Vagina (tissue), 2 donors: ENCODE measurements around the gene FAM131C. TPM values are rescaled to one million over a fixed set of nuclear protein-coding genes. Genes with fewer than 3 reads are reported as not detected.

ENCODE experiments used
- DNase-seq, 2 donors: peaks; one replicate each; pipeline ENCODE4 v3.0.0-alpha.2; 2017; ENCODE audit errors: extremely low spot score in 2 of 2
- H3K27ac ChIP-seq: fragments of 200-600 bp; sonication (generic); one replicate; pipeline ENCODE4 v1.5.1; 2019
- H3K27me3 ChIP-seq: fragments of 200-600 bp; sonication (generic); one replicate; pipeline ENCODE4 v1.5.1; 2019
- H3K36me3 ChIP-seq, 2 donors: fragments of 200-600 bp; sonication (generic); one replicate each; pipeline ENCODE4 v1.5.1; 2017 to 2019
- H3K4me1 ChIP-seq: fragments of 200-600 bp; sonication (generic); one replicate; pipeline ENCODE4 v1.5.1; 2019
- H3K4me3 ChIP-seq, 2 donors: fragments of 200-600 bp; sonication (generic); 1 replicate in 1 of 2; 2 replicates in 1 of 2; pipeline ENCODE4 v1.5.1; 2016 to 2019
- H3K9me3 ChIP-seq: fragments of 200-600 bp; sonication (generic); one replicate; pipeline ENCODE4 v1.5.1; 2019
- POLR2A ChIP-seq, 2 donors: fragments of 450-650 bp; IDR thresholded peaks; one replicate each; pipeline ENCODE4 v1.6.1; 2017; ENCODE audit warnings: antibody characterized with exemption in 2 of 2, mild to moderate bottlenecking in 2 of 2, moderate library complexity in 2 of 2
- POLR2AphosphoS5 ChIP-seq, 2 donors: sonication (generic); formaldehyde crosslinking; IDR thresholded peaks; one replicate each; pipeline ENCODE4 v1.9.0; 2017; ENCODE audit warnings: antibody characterized with exemption in 2 of 2, mild to moderate bottlenecking in 2 of 2, low read depth in 1 of 2; ENCODE audit not compliant: insufficient read depth in 1 of 2
- intact Hi-C: fragments of 100-400 bp; cut with DNase I; formaldehyde crosslinking; loops from one replicate; pipeline ENCODE4 v1.15.1; 2023
- total RNA-seq: library from RNA; depleted of rRNA; stranded (reverse); fragments of >200 nt; gene quantifications from one replicate; pipeline ENCODE4 v1.2.3, GENCODE V29; 2016
- TF ChIP-seq, protein P1 (sequence below), 3 experiments: fragments of 450-650 bp in 2 of 3; fragments of 200-600 bp in 1 of 3; sonication (generic) in 1 of 3; IDR thresholded peaks; one replicate each; pipeline ENCODE4 v1.5.1; 2017 to 2019; ENCODE audit warnings: antibody characterized with exemption in 3 of 3, mild to moderate bottlenecking in 2 of 3, moderate library complexity in 2 of 3

FAM131C gene
- total RNA-seq, 1 donor from 2014 or later = 0.98 TPM

DNA sequence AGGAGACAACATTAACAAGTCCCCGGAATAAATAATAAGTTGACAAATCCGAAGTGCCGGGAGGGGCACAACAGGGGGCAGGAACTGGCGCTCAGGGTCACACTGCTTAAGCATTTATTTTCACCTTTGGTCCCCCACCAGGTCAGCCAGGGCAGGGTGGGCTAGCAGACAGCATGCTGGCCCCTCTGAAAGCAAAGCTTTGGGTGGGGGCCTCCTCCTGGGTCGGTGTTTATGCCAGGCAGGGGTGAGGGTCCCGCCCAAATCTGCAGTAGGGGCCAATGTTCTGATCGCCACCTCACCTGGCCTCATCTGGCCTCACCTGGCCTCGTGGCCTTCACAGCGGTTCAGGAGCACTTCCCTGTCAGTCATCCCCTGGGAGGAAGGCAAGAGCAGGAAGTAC, 8.2 kb upstream of the FAM131C start:
- intact Hi-C loops = no loop called here
- peaks cover 32% of the 10 kb centered on the region for H3K4me1 ChIP-seq

DNA sequence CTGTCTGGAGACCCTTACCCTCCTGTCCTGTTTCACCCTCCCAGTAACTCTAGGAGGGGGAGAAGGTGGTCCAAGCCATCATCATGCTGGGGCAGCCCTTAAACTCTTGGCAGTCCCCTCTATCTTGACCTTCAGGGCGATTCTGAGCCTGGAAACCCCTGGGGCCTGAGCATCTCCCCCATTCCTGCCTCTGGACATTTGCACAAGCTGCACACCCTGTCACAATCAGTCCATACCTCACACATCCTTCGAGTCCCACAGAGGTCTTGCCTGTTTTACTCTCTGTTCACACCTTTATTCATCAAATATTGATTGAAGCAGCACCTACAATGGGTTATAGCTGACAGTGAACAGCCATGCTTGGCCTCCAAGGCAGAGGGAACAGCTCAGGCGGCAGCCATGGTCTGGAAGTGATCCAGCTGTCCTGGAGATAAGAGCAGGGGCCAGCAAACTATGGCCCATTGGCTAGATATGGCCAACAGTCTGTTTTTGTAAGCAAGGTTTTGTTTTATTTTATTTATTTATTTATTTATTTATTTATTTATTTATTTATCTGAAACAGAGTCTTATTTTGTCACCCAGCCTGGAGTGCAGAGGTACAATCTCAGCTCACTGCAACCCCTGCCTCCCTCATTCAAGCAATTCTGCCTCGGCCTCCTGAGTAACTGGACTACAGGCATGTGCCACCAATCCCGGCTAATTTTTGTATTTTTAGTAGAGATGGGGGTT, 7.1 kb upstream of the FAM131C start:
- Histone ChIP-seq H3K36me3 (no peaks in the 10 kb centered on the region), H3K27me3 (no peaks in the 10 kb centered on the region), H3K4me3 (no peak overlapping the region), H3K9me3 (no peaks in the 10 kb centered on the region), H3K4me1 (peaks cover 43% of the 10 kb centered on the region), H3K27ac (no peak overlapping the region)
- TF ChIP-seq POLR2AphosphoS5 (IDR thresholded peaks at IDR 0.05; ENCODE audit: insufficient read depth in 1 of 2, low read depth in 1 of 2) (no peak), POLR2A (IDR thresholded peaks at IDR 0.05) (no peak)
- TF ChIP-seq, protein P1, sequence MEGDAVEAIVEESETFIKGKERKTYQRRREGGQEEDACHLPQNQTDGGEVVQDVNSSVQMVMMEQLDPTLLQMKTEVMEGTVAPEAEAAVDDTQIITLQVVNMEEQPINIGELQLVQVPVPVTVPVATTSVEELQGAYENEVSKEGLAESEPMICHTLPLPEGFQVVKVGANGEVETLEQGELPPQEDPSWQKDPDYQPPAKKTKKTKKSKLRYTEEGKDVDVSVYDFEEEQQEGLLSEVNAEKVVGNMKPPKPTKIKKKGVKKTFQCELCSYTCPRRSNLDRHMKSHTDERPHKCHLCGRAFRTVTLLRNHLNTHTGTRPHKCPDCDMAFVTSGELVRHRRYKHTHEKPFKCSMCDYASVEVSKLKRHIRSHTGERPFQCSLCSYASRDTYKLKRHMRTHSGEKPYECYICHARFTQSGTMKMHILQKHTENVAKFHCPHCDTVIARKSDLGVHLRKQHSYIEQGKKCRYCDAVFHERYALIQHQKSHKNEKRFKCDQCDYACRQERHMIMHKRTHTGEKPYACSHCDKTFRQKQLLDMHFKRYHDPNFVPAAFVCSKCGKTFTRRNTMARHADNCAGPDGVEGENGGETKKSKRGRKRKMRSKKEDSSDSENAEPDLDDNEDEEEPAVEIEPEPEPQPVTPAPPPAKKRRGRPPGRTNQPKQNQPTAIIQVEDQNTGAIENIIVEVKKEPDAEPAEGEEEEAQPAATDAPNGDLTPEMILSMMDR (IDR thresholded peaks at IDR 0.05) = no peak
- no peak for DNase-seq
- intact Hi-C loops = no loop called here

More for the DNA sequence above, 8.2 kb upstream of the FAM131C start:
- Histone ChIP-seq H3K27ac (no peak overlapping the region), H3K9me3 (no peaks in the 10 kb centered on the region), H3K27me3 (no peaks in the 10 kb centered on the region), H3K36me3 (no peaks in the 10 kb centered on the region), H3K4me3 (no peak overlapping the region)
- DNase-seq = no peak
- TF ChIP-seq, protein P1 (IDR thresholded peaks at IDR 0.05) = no peak
- TF ChIP-seq POLR2AphosphoS5 (IDR thresholded peaks at IDR 0.05; ENCODE audit: insufficient read depth in 1 of 2, low read depth in 1 of 2) (no peak), POLR2A (IDR thresholded peaks at IDR 0.05) (no peak)

GRCh38 chr1:16078925-16079656, 5.6 kb upstream of the FAM131C start:
- intact Hi-C loops = loop anchor here (2.0 to 10.0 kb wide), 3 partner anchors 108 to 286 kb away; partner anchors contain the start of gene SZRD1
- peak overlapping the region; percentile 21 for H3K27ac ChIP-seq

GRCh38 chr1:16077406-16078245, 4.2 kb upstream of the FAM131C start:
- intact Hi-C loops = loop anchor here (2.0 to 10.0 kb wide), 3 partner anchors 109 to 287 kb away; partner anchors contain the start of gene SZRD1
- no peak for DNase-seq
- Histone ChIP-seq H3K27ac (peak overlapping the region; percentile 75), H3K9me3 (no peaks in the 10 kb centered on the region), H3K27me3 (no peaks in the 10 kb centered on the region), H3K4me3 (no peak overlapping the region), H3K4me1 (peaks cover 54% of the 10 kb centered on the region), H3K36me3 (no peaks in the 10 kb centered on the region)
- TF ChIP-seq POLR2A (IDR thresholded peaks at IDR 0.05) (no peak), POLR2AphosphoS5 (IDR thresholded peaks at IDR 0.05; ENCODE audit: insufficient read depth in 1 of 2, low read depth in 1 of 2) (no peak)
- TF ChIP-seq, protein P1 (IDR thresholded peaks at IDR 0.05) = no peak

More at GRCh38 chr1:16078925-16079656, 5.6 kb upstream of the FAM131C start:
- DNase-seq = no peak
- Histone ChIP-seq H3K4me3 (no peak overlapping the region), H3K9me3 (no peaks in the 10 kb centered on the region), H3K36me3 (no peaks in the 10 kb centered on the region), H3K27me3 (no peaks in the 10 kb centered on the region), H3K4me1 (peaks cover 58% of the 10 kb centered on the region)
- TF ChIP-seq, protein P1 (IDR thresholded peaks at IDR 0.05) = peak; percentile 94 to 97 (median 97)
- no peak for TF ChIP-seq POLR2A (IDR thresholded peaks at IDR 0.05)
